GM10266 (cell line): Measurements from ENCODE around the gene DYNC2I2.

ENCODE experiments used
- DNase-seq: peaks from one replicate; pipeline ENCODE4 v3.0.0; 2012; ENCODE audit errors: extremely low spot score
- CTCF ChIP-seq: IDR thresholded peaks from 2 replicates; pipeline ENCODE4 v1.5.1; 2012; ENCODE audit warnings: mild to moderate bottlenecking, low read depth; ENCODE audit not compliant: control insufficient read depth, insufficient read depth; ENCODE audit errors: missing control alignments

The DYNC2I2 gene

GRCh38 chr9:128607642-128608350, 48.9 kb downstream of the DYNC2I2 start:
- no peak for TF ChIP-seq CTCF
- no peak for DNase-seq

GRCh38 chr9:128603697-128604096, 53.0 kb downstream of the DYNC2I2 start:
- no peak for DNase-seq
- TF ChIP-seq CTCF, result no peak

- no peak for DNase-seq
- no peak for TF ChIP-seq CTCF
Observed at GRCh38 chr9:128600099-128600498, 56.5 kb downstream of the DYNC2I2 start.

- TF ChIP-seq CTCF, result no peak
- DNase-seq, result no peak
Observed at GRCh38 chr9:128595471-128595870, 61.2 kb downstream of the DYNC2I2 start.

GRCh38 chr9:128593856-128594255, 62.8 kb downstream of the DYNC2I2 start:
- no peak for TF ChIP-seq CTCF
- DNase-seq, result no peak

GRCh38 chr9:128593039-128593438, 63.6 kb downstream of the DYNC2I2 start:
- TF ChIP-seq CTCF, result no peak
- DNase-seq, result no peak

- no peak for TF ChIP-seq CTCF
- no peak for DNase-seq
Observed at GRCh38 chr9:128588581-128589233, 67.9 kb downstream of the DYNC2I2 start.
